ENCODE results near the gene WDR45B.

GRCh38 chr17:82565551-82565950 lies 82.7 kb downstream of the WDR45B start:
- TF ChIP-seq POLR2AphosphoS5 (IDR thresholded peaks at IDR 0.05) (no peak), CTCF (IDR thresholded peaks at IDR 0.05) (no peak), POLR2A (IDR thresholded peaks at IDR 0.05) (no peak)
